HG03439 (cell line): ENCODE data around the gene DDX21.
"Not testable (repeated sequence)": the region's sequence is repeated elsewhere in the genome, so short reads cannot be mapped to it uniquely, and the experiment has no call there.

ENCODE experiments used
- ATAC-seq: cut with Tn5 transposase; IDR thresholded peaks from one replicate; pipeline ENCODE4 v1.9.1; 2021; ENCODE audit warnings: mild to moderate bottlenecking, moderate library complexity; ENCODE audit not compliant: unreplicated experiment

The DDX21 gene

GRCh38 chr10:68955832-68956532 is at the start of gene DDX21:
DDX21 (plus strand) TSS chr10:68956170; CDS start chr10:68956226, 56 bp downstream.
- ATAC-seq = peak; percentile 80

GRCh38 chr10:68924593-68924992 is 31.4 kb upstream of the DDX21 start:
- ATAC-seq = no peak

GRCh38 chr10:68925489-68925888 is 30.5 kb upstream of the DDX21 start:
- no peak for ATAC-seq

- not testable (repeated sequence) for ATAC-seq
Observed at GRCh38 chr10:68929157-68929556, 26.8 kb upstream of the DDX21 start.

GRCh38 chr10:68929888-68930287 is 26.1 kb upstream of the DDX21 start:
- not testable (repeated sequence) for ATAC-seq

- not testable (repeated sequence) for ATAC-seq
Observed at GRCh38 chr10:68932860-68933259, 23.1 kb upstream of the DDX21 start.

GRCh38 chr10:68934994-68935393 is 21.0 kb upstream of the DDX21 start:
- ATAC-seq = no peak

GRCh38 chr10:68938117-68938516 is 17.9 kb upstream of the DDX21 start:
- ATAC-seq = no peak

- ATAC-seq = no peak
Observed at GRCh38 chr10:68938884-68939283, 17.1 kb upstream of the DDX21 start.

- not testable (repeated sequence) for ATAC-seq
Observed at GRCh38 chr10:68940917-68941316, 15.1 kb upstream of the DDX21 start.

GRCh38 chr10:68950598-68950997 is 5.4 kb upstream of the DDX21 start:
- no peak for ATAC-seq

- no peak for ATAC-seq
Observed at GRCh38 chr10:68954904-68955303, 1.1 kb upstream of the DDX21 start.

- peak; percentile 9 for ATAC-seq
Observed at GRCh38 chr10:68955355-68955831, 577 bp upstream of the DDX21 start.

- ATAC-seq = no peak
Observed at GRCh38 chr10:68957284-68957615, 1.3 kb downstream of the DDX21 start.

GRCh38 chr10:68957654-68958053 is 1.7 kb downstream of the DDX21 start:
- no peak for ATAC-seq

GRCh38 chr10:68959695-68960527 is 3.9 kb downstream of the DDX21 start:
- no peak for ATAC-seq

- ATAC-seq = no peak
Observed at GRCh38 chr10:68963151-68963550, 7.2 kb downstream of the DDX21 start.

GRCh38 chr10:68973975-68974374 is 18.0 kb downstream of the DDX21 start:
- no peak for ATAC-seq

GRCh38 chr10:68975936-68976473 is 20.0 kb downstream of the DDX21 start:
- not testable (repeated sequence) for ATAC-seq

GRCh38 chr10:68979738-68980137 is 23.8 kb downstream of the DDX21 start:
- not testable (repeated sequence) for ATAC-seq

- no peak for ATAC-seq
Observed at GRCh38 chr10:68981074-68981473, 25.1 kb downstream of the DDX21 start.

GRCh38 chr10:68982389-68982788 is 26.4 kb downstream of the DDX21 start:
- ATAC-seq = no peak
